ENCODE data around the gene AKAP8L. TPM values are rescaled to one million over a fixed set of nuclear protein-coding genes. Genes with fewer than 3 reads are reported as not detected.

The AKAP8L gene
- polyA plus RNA-seq, 1 of the 3 experiments (the other 2 are of a cell fraction): 44.7 TPM

GRCh38 chr19:15428956-15429824 is 10.4 kb upstream of the AKAP8L start:
- POLR2A ChIA-PET: interaction anchor here (1.7 kb wide), 1 partner anchor 10 kb away, joined by 6 read pairs; the partner anchor contains the start of gene AKAP8L
- Histone ChIP-seq H2AFZ (ENCODE audit: low read depth) (no peak overlapping the region), H3K4me3 (ENCODE audit: low read depth in 2 of 2, low read length in 1 of 2) (no peak overlapping the region), H3K9me2 (no peaks in the 10 kb centered on the region), H3F3A (replicated peaks; ENCODE audit: insufficient read depth) (no peaks in the 10 kb centered on the region), H3K4me1 (ENCODE audit: control insufficient read depth in 1 of 2, insufficient read depth in 2 of 2, low read depth in 1 of 2, low read length in 1 of 2) (peaks cover 5 to 28% of the 10 kb centered on the region in 2 experiments; a peak in 2 of 4 replicates), H3K4me2 (no peak overlapping the region), H3K9me3 (no peaks in the 10 kb centered on the region), H3K36me3 (replicated peaks in 1 of 2; ENCODE audit: control insufficient read depth in 1 of 2, insufficient read depth in 2 of 2, low read length in 1 of 2) (peaks cover 13 to 54% of the 10 kb centered on the region in 2 experiments), H3K9ac (no peak overlapping the region), H3K79me2 (ENCODE audit: insufficient read depth) (peaks cover 42% of the 10 kb centered on the region), H4K20me1 (ENCODE audit: insufficient read depth) (peaks cover 17% of the 10 kb centered on the region; the same call in 1 of the 2 replicates), H3K27ac (ENCODE audit: low read depth in 2 of 2, low read length in 1 of 2) (no peak overlapping the region), H3K27me3 (ENCODE audit: insufficient read depth) (no peaks in the 10 kb centered on the region)
- no peak for DNase-seq
- TF ChIP-seq RFX5 (IDR thresholded peaks at IDR 0.05; ENCODE audit: low read length) (no peak), GATA2 (CRISPR knock-in tag; IDR thresholded peaks at IDR 0.05) (no peak), JUND (IDR thresholded peaks at IDR 0.05) (no peak), SMC3 (IDR thresholded peaks at IDR 0.05; ENCODE audit: low read depth, low read length) (no peak)
- TF ChIP-seq, protein P1, sequence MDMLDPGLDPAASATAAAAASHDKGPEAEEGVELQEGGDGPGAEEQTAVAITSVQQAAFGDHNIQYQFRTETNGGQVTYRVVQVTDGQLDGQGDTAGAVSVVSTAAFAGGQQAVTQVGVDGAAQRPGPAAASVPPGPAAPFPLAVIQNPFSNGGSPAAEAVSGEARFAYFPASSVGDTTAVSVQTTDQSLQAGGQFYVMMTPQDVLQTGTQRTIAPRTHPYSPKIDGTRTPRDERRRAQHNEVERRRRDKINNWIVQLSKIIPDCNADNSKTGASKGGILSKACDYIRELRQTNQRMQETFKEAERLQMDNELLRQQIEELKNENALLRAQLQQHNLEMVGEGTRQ (IDR thresholded peaks at IDR 0.05; ENCODE audit: borderline replicate concordance, low read depth, low read length): no peak
- CTCF ChIA-PET: interaction anchor here (3.9 kb wide), 1 partner anchor 10 kb away, joined by 12 read pairs; the partner anchor contains the start of gene AKAP8L
- WGBS (ENCODE audit: low lambda C conversion rate): 89% methylated on average over 7 of the region's 22 CpGs

- Histone ChIP-seq H4K20me1 (ENCODE audit: insufficient read depth) (peaks cover 17% of the 10 kb centered on the region; the same call in 1 of the 2 replicates), H3K4me2 (no peak overlapping the region), H2AFZ (ENCODE audit: low read depth) (no peak overlapping the region), H3K4me1 (ENCODE audit: control insufficient read depth in 1 of 2, insufficient read depth in 2 of 2, low read depth in 1 of 2, low read length in 1 of 2) (peaks cover 5 to 25% of the 10 kb centered on the region in 2 experiments; a peak in 2 of 4 replicates), H3F3A (replicated peaks; ENCODE audit: insufficient read depth) (no peaks in the 10 kb centered on the region), H3K9me3 (no peaks in the 10 kb centered on the region), H3K27me3 (ENCODE audit: insufficient read depth) (no peaks in the 10 kb centered on the region), H3K9me2 (no peaks in the 10 kb centered on the region), H3K79me2 (ENCODE audit: insufficient read depth) (peaks cover 42% of the 10 kb centered on the region), H3K27ac (ENCODE audit: low read depth in 2 of 2, low read length in 1 of 2) (no peak overlapping the region), H3K36me3 (replicated peaks in 1 of 2; ENCODE audit: control insufficient read depth in 1 of 2, insufficient read depth in 2 of 2, low read length in 1 of 2) (peaks cover 24 to 62% of the 10 kb centered on the region in 2 experiments), H3K4me3 (ENCODE audit: low read depth in 2 of 2, low read length in 1 of 2) (no peak overlapping the region), H3K9ac (no peak overlapping the region)
- 96% methylated on average over 12 of the region's 35 CpGs for WGBS (ENCODE audit: low lambda C conversion rate)
- POLR2A ChIA-PET: no interaction called here
- DNase-seq: no peak
- TF ChIP-seq, protein P2, sequence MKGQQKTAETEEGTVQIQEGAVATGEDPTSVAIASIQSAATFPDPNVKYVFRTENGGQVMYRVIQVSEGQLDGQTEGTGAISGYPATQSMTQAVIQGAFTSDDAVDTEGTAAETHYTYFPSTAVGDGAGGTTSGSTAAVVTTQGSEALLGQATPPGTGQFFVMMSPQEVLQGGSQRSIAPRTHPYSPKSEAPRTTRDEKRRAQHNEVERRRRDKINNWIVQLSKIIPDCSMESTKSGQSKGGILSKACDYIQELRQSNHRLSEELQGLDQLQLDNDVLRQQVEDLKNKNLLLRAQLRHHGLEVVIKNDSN (IDR thresholded peaks at IDR 0.05; ENCODE audit: borderline replicate concordance, low read depth): no peak
- TF ChIP-seq, protein P1 (IDR thresholded peaks at IDR 0.05; ENCODE audit: borderline replicate concordance, low read depth, low read length): no peak
- TF ChIP-seq, protein P3, sequence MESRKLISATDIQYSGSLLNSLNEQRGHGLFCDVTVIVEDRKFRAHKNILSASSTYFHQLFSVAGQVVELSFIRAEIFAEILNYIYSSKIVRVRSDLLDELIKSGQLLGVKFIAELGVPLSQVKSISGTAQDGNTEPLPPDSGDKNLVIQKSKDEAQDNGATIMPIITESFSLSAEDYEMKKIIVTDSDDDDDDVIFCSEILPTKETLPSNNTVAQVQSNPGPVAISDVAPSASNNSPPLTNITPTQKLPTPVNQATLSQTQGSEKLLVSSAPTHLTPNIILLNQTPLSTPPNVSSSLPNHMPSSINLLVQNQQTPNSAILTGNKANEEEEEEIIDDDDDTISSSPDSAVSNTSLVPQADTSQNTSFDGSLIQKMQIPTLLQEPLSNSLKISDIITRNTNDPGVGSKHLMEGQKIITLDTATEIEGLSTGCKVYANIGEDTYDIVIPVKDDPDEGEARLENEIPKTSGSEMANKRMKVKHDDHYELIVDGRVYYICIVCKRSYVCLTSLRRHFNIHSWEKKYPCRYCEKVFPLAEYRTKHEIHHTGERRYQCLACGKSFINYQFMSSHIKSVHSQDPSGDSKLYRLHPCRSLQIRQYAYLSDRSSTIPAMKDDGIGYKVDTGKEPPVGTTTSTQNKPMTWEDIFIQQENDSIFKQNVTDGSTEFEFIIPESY (IDR thresholded peaks at IDR 0.05; ENCODE audit: borderline replicate concordance, low read depth): no peak
- TF ChIP-seq POLR2AphosphoS5 (IDR thresholded peaks at IDR 0.05; ENCODE audit: low read depth, low read length): no peak
- CTCF ChIA-PET: interaction anchor here (3.9 kb wide), 1 partner anchor 8 kb away, joined by 12 read pairs; the partner anchor contains the start of gene AKAP8L
Measured at GRCh38 chr19:15427991-15428471, 9.2 kb upstream of the AKAP8L start.

Measured in SK-N-SH (cell line).